T-helper 1 cell treated with Interleukin-12 subunit alpha and Interleukin-12 subunit beta and Interleukin-4 antibody, amounts not matched to agents 30 μg/mL and 1 μg/mL, for 36 hours (primary cell): ENCODE measurements around the gene ZNF235.
"Not testable (repeated sequence)": the region's sequence is repeated elsewhere in the genome, so short reads cannot be mapped to it uniquely, and the experiment has no call there.

Experiments
- H3K27ac Mint-ChIP-seq: one replicate; pipeline ENCODE4 v1.8.0; 2021; ENCODE audit warnings: mild to moderate bottlenecking, mixed read lengths
- H3K27me3 Mint-ChIP-seq: one replicate; pipeline ENCODE4 v1.8.0; 2021; ENCODE audit warnings: low read depth, mixed read lengths
- H3K36me3 Mint-ChIP-seq: one replicate; pipeline ENCODE4 v1.8.0; 2021; ENCODE audit warnings: low read depth, mixed read lengths
- H3K4me1 Mint-ChIP-seq: one replicate; pipeline ENCODE4 v1.8.0; 2021; ENCODE audit warnings: low read depth, mixed read lengths
- H3K4me3 Mint-ChIP-seq: one replicate; pipeline ENCODE4 v1.8.0; 2021; ENCODE audit warnings: mild to moderate bottlenecking, moderate library complexity, mixed read lengths
- H3K9me3 Mint-ChIP-seq: one replicate; pipeline ENCODE4 v1.8.0; 2021; ENCODE audit warnings: mixed read lengths

Gene ZNF235

GRCh38 chr19:44304659-44305193 is at the start of gene ZNF235:
Gene ZNF235 (minus strand): TSS chr19:44305025. CDS start chr19:44303404, 1,621 bp downstream.
- peak within 1 kb of the TSS; percentile 91 for H3K4me3 Mint-ChIP-seq
- peaks cover 19% of the 10 kb centered on the region for H3K36me3 Mint-ChIP-seq
- peaks cover 12% of the 10 kb centered on the region for H3K4me1 Mint-ChIP-seq
- peaks cover 28% of the 10 kb centered on the region for H3K9me3 Mint-ChIP-seq
- H3K27me3 Mint-ChIP-seq = no peaks in the 10 kb centered on the region
- H3K27ac Mint-ChIP-seq = peak within 1 kb of the TSS; percentile 59

DNA sequence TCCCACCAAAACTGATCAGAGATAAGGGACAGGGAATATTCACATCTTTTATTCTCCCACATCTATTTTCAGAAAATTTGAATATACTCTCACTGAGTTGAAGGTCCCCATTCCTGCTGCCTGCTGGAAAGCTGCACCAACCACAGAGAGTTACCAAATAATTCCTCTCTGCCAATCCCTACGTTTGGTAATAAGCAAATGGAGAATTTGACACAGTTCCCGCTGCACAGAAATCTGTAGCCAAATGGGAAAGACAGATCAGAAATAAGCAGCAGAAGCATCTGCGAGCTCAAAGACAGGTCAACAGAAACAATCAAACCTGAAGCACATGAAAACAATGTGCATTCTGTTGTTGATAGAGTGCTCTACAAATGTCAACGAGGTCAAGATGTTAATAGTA is 41.7 kb upstream of the ZNF235 start:
- Mint-ChIP-seq H3K9me3 (peaks cover 59% of the 10 kb centered on the region), H3K27ac (no peak overlapping the region), H3K27me3 (no peaks in the 10 kb centered on the region), H3K4me1 (no peaks in the 10 kb centered on the region), H3K36me3 (no peaks in the 10 kb centered on the region), H3K4me3 (no peak overlapping the region)

DNA sequence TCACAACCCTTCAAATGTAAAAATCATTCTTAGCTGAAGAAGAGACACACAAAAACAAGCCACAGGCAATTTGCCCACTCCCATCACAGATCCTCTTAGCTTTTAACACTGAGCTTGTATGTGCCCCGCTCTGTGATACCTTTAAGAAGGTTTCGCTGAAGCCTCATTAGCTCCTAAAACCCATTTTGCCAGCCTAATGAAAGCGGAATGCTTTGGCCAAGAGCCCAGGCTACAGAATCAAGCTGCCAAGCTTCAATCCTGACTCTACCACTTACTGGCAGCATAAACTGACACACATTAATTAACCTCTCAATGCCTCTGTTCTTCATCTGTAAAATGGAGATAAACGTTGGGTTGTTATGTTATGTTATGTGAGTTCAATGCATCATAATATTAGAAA is 41.1 kb upstream of the ZNF235 start:
- H3K9me3 Mint-ChIP-seq = peaks cover 59% of the 10 kb centered on the region
- no peak overlapping the region for H3K27ac Mint-ChIP-seq
- no peaks in the 10 kb centered on the region for H3K27me3 Mint-ChIP-seq
- no peaks in the 10 kb centered on the region for H3K36me3 Mint-ChIP-seq
- H3K4me3 Mint-ChIP-seq = no peak overlapping the region
- no peaks in the 10 kb centered on the region for H3K4me1 Mint-ChIP-seq

DNA sequence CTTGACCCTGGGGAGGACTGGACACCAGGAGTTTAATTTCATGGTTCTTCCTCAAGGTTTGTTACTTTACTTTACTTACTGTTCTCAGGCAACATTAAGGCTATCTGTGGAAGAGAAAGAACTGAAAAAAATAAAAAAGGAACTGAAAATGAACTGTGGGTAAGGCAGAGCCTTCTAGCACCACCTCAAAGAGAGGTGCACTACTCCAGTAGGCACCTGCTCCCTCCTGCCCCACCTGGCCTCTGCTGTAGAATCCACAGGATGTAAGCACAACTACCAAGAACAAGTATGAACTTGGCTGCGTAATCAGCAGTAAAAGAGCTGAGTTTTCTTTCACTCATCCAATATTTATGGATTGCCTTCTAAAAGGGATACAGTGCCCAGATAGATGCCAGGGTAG is 39.4 kb upstream of the ZNF235 start:
- H3K27ac Mint-ChIP-seq = no peak overlapping the region
- peaks cover 50% of the 10 kb centered on the region for H3K9me3 Mint-ChIP-seq
- no peaks in the 10 kb centered on the region for H3K36me3 Mint-ChIP-seq
- H3K4me3 Mint-ChIP-seq = no peak overlapping the region
- no peaks in the 10 kb centered on the region for H3K4me1 Mint-ChIP-seq
- H3K27me3 Mint-ChIP-seq = no peaks in the 10 kb centered on the region

GRCh38 chr19:44341794-44342193 is 37.0 kb upstream of the ZNF235 start:
- no peaks in the 10 kb centered on the region for H3K27me3 Mint-ChIP-seq
- H3K4me1 Mint-ChIP-seq = no peaks in the 10 kb centered on the region
- H3K9me3 Mint-ChIP-seq = peaks cover 51% of the 10 kb centered on the region
- no peak overlapping the region for H3K4me3 Mint-ChIP-seq
- H3K36me3 Mint-ChIP-seq = no peaks in the 10 kb centered on the region
- H3K27ac Mint-ChIP-seq = no peak overlapping the region

DNA sequence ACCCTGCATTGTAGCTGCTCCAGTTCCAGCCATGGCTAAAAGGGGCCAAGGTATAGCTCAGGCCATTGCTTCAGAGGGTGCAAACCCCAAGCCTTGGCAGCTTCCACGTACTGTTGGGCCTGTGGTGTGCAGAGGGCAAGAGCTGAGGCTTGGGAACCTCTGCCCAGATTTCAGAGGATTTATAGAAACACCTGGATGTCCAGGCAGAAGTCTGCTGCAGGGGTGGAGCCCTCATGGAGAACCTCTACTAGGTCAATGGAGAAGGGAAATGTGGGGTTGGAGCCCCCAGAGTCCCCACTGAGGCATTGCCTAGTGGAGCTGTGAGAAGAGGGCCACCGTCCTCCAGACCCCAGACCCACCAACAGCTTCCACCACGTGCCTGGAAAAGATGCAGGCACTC is 29.8 kb upstream of the ZNF235 start:
- H3K4me1 Mint-ChIP-seq, H3K27ac Mint-ChIP-seq, H3K4me3 Mint-ChIP-seq, H3K36me3 Mint-ChIP-seq, H3K27me3 Mint-ChIP-seq: not testable (repeated sequence)
- H3K9me3 Mint-ChIP-seq = peaks cover 75% of the 10 kb centered on the region

GRCh38 chr19:44332145-44332544 is 27.3 kb upstream of the ZNF235 start:
- H3K9me3 Mint-ChIP-seq = peaks cover 81% of the 10 kb centered on the region

GRCh38 chr19:44315883-44316282 is 11.1 kb upstream of the ZNF235 start:
- no peaks in the 10 kb centered on the region for H3K36me3 Mint-ChIP-seq
- no peaks in the 10 kb centered on the region for H3K27me3 Mint-ChIP-seq
- H3K27ac Mint-ChIP-seq = no peak overlapping the region
- H3K4me3 Mint-ChIP-seq = no peak overlapping the region
- H3K4me1 Mint-ChIP-seq = no peaks in the 10 kb centered on the region
- H3K9me3 Mint-ChIP-seq = peaks cover 38% of the 10 kb centered on the region

More at GRCh38 chr19:44332145-44332544, 27.3 kb upstream of the ZNF235 start:
- H3K27me3 Mint-ChIP-seq = no peaks in the 10 kb centered on the region
- H3K36me3 Mint-ChIP-seq = no peaks in the 10 kb centered on the region
- H3K27ac Mint-ChIP-seq = no peak overlapping the region
- H3K4me1 Mint-ChIP-seq = no peaks in the 10 kb centered on the region
- H3K4me3 Mint-ChIP-seq = no peak overlapping the region

GRCh38 chr19:44313231-44313630 is 8.4 kb upstream of the ZNF235 start:
- Mint-ChIP-seq H3K9me3 (peaks cover 32% of the 10 kb centered on the region), H3K4me3 (no peak overlapping the region), H3K4me1 (no peaks in the 10 kb centered on the region), H3K27ac (no peak overlapping the region), H3K36me3 (peaks cover 2% of the 10 kb centered on the region), H3K27me3 (no peaks in the 10 kb centered on the region)

DNA sequence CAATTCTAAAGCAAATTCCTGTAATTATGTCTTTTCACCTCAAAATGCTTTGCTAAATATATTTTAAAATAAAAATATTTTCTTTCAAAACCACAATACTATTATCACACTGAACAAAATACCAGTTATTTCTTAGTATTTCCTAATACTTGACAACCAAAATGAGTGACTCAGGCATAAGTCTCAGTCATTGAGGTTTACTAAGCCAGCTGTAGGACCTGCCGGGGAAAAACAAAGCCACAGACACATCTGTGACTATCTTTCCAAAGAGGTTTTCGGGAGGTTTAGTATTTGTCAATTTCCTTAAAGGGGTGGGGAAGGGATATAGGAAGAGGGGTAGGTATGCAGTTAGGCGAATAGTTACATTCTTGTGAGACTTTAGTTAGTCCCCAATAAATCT is 3.2 kb upstream of the ZNF235 start:
- H3K27me3 Mint-ChIP-seq = no peaks in the 10 kb centered on the region
- H3K36me3 Mint-ChIP-seq = peaks cover 2% of the 10 kb centered on the region
- H3K4me1 Mint-ChIP-seq = peaks cover 12% of the 10 kb centered on the region
- H3K4me3 Mint-ChIP-seq = no peak overlapping the region
- H3K9me3 Mint-ChIP-seq = peaks cover 29% of the 10 kb centered on the region
- no peak overlapping the region for H3K27ac Mint-ChIP-seq

DNA sequence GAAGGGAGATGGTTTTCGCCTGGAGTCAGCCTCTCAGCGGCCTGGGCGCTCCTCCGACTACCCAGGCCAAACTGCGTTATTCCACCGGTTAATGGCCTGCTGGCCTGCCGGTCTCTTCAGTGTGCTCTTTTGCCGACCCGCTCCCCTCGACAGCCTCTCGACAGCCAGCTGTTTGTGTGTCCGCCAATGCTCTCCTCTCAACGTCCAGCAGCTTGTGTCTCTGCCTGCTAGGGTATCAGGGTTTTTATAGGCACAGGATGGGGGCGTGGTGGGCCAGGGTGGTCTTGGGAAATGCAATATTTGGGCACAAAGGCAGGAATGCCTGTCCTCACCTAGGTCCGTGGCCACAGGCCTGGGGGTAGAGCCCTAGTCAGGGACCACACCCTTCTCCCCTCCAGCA is 1.5 kb upstream of the ZNF235 start:
- Mint-ChIP-seq H3K27ac (no peak overlapping the region), H3K4me1 (peaks cover 12% of the 10 kb centered on the region), H3K9me3 (peaks cover 33% of the 10 kb centered on the region), H3K4me3 (no peak overlapping the region), H3K36me3 (peaks cover 10% of the 10 kb centered on the region), H3K27me3 (no peaks in the 10 kb centered on the region)

GRCh38 chr19:44305457-44305856 is 632 bp upstream of the ZNF235 start:
- H3K9me3 Mint-ChIP-seq = peaks cover 33% of the 10 kb centered on the region
- no peak overlapping the region for H3K27ac Mint-ChIP-seq
- H3K4me3 Mint-ChIP-seq = peak overlapping the region; percentile 34
- no peaks in the 10 kb centered on the region for H3K27me3 Mint-ChIP-seq
- H3K4me1 Mint-ChIP-seq = peaks cover 12% of the 10 kb centered on the region
- H3K36me3 Mint-ChIP-seq = peaks cover 15% of the 10 kb centered on the region

GRCh38 chr19:44303976-44304568 is 753 bp downstream of the ZNF235 start:
- H3K27ac Mint-ChIP-seq = peak overlapping the region; percentile 39
- H3K4me1 Mint-ChIP-seq = peaks cover 12% of the 10 kb centered on the region
- H3K27me3 Mint-ChIP-seq = no peaks in the 10 kb centered on the region
- H3K4me3 Mint-ChIP-seq = peak overlapping the region; percentile 91
- peaks cover 27% of the 10 kb centered on the region for H3K9me3 Mint-ChIP-seq
- H3K36me3 Mint-ChIP-seq = peaks cover 23% of the 10 kb centered on the region

DNA sequence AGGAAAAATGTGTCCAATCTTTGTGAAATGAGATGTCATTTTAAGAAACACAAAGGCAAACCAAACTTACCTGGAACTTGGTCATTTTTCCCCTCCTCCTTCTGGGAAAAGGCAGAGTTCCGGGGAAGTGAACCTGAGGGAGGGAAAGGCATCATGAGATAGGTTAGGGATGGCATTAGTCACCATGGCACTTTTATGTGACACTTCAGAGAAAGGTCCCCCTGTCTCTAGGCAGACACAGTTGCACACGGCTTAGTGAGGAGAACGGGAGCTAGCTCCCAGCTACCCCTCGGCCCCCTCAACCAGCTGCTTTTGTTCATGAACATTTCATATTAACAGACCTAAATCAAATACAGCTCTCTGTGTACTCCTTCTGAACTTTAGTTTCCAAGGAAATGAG is 1.5 kb downstream of the ZNF235 start:
- Mint-ChIP-seq H3K4me1 (peaks cover 12% of the 10 kb centered on the region), H3K9me3 (peaks cover 27% of the 10 kb centered on the region), H3K27me3 (no peaks in the 10 kb centered on the region), H3K4me3 (peak overlapping the region; percentile 91), H3K27ac (no peak overlapping the region), H3K36me3 (peaks cover 28% of the 10 kb centered on the region)

DNA sequence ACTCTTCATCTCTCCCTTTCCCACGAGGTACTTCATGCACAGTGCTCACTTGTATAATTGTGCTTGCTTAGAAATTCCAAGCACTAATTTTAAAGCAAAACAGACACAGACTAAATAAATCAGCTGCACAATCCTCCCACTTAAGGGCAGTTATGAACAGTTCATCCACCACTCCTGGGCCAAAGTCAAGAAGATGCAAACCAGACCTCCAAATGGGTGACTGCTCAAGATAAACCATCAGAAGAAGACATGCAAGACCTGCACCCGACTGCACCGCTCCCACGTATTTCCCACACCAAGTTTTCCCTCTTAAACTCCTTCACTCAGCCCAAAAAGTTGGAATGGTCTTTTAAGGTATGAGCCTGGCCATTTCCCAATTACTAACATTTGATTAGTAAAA is 19.9 kb downstream of the ZNF235 start:
- no peaks in the 10 kb centered on the region for H3K27me3 Mint-ChIP-seq
- H3K9me3 Mint-ChIP-seq = peaks cover 87% of the 10 kb centered on the region
- no peak overlapping the region for H3K4me3 Mint-ChIP-seq
- peaks cover 30% of the 10 kb centered on the region for H3K36me3 Mint-ChIP-seq
- H3K4me1 Mint-ChIP-seq = no peaks in the 10 kb centered on the region
- no peak overlapping the region for H3K27ac Mint-ChIP-seq
